Thymus (tissue), 11 donors: Measurements from ENCODE around the gene PREX1. TPM values are rescaled to one million over a fixed set of nuclear protein-coding genes. Genes with fewer than 3 reads are reported as not detected.
"Not testable (repeated sequence)": the region's sequence is repeated elsewhere in the genome, so short reads cannot be mapped to it uniquely, and the experiment has no call there.

ENCODE experiments used
- DNase-seq, 9 donors: peaks; one replicate each; pipeline ENCODE4 v3.0.0-alpha.2; 2013; ENCODE audit warnings: low spot score in 9 of 9, low read depth in 6 of 9, missing footprints in 1 of 9
- H3K27ac ChIP-seq, 2 donors: one replicate each; pipeline ENCODE4 v1.5.1; 2013; ENCODE audit warnings: control low read depth in 1 of 2, low read depth in 1 of 2, low read length in 1 of 2, mild to moderate bottlenecking in 1 of 2, moderate library complexity in 1 of 2
- H3K27me3 ChIP-seq, 2 donors: one replicate each; pipeline ENCODE4 v1.5.1; 2013; ENCODE audit warnings: low read length in 1 of 2; ENCODE audit not compliant: control insufficient read depth in 2 of 2, insufficient read depth in 1 of 2
- H3K36me3 ChIP-seq, 2 donors: one replicate each; pipeline ENCODE4 v1.5.1; 2013; ENCODE audit warnings: low read length in 1 of 2, mild to moderate bottlenecking in 1 of 2, moderate library complexity in 1 of 2; ENCODE audit not compliant: control insufficient read depth in 2 of 2, insufficient read depth in 2 of 2
- H3K4me1 ChIP-seq, 2 donors: one replicate each; pipeline ENCODE4 v1.5.1; 2013; ENCODE audit warnings: low read length in 2 of 2; ENCODE audit not compliant: control insufficient read depth in 2 of 2, insufficient read depth in 2 of 2
- H3K4me3 ChIP-seq, 2 donors: one replicate each; pipeline ENCODE4 v1.5.1; 2013; ENCODE audit warnings: low read length in 2 of 2, control low read depth in 1 of 2, mild to moderate bottlenecking in 1 of 2
- H3K9me3 ChIP-seq, 2 donors: one replicate each; pipeline ENCODE4 v1.5.1; 2013; ENCODE audit warnings: low read length in 1 of 2, mild to moderate bottlenecking in 1 of 2; ENCODE audit not compliant: control insufficient read depth in 2 of 2, insufficient read depth in 1 of 2
- WGBS: extraction: QIAGEN DNeasy Blood & Tissue Kit; methylation state at CpG from one replicate; pipeline ENCODE4 v1.1.7; 2013; 5-methylcytosine and 5-hydroxymethylcytosine counted together
- polyA plus RNA-seq: library from polyadenylated mRNA; stranded (reverse); fragments of 200-250 nt; gene quantifications from one replicate; pipeline ENCODE4 v1.2.3, GENCODE V29; 2013
- total RNA-seq: library from RNA; stranded (reverse); fragments of 120-200 nt; gene quantifications from one replicate; pipeline ENCODE4 v1.2.4, GENCODE V29; 2013
- donor health status: healthy.

PREX1 gene
- total and polyA plus RNA-seq, 2 donors, result 12.5 to 19.8 TPM

GRCh38 chr20:48849779-48850178 is 22.0 kb upstream of the PREX1 start:
- Histone ChIP-seq H3K9me3 (no peaks in the 10 kb centered on the region), H3K36me3 (no peaks in the 10 kb centered on the region), H3K4me3 (no peak overlapping the region), H3K4me1 (peaks cover 0 to 4% of the 10 kb centered on the region in 2 donors), H3K27me3 (no peaks in the 10 kb centered on the region), H3K27ac (no peak overlapping the region)
- no peak for DNase-seq

DNA sequence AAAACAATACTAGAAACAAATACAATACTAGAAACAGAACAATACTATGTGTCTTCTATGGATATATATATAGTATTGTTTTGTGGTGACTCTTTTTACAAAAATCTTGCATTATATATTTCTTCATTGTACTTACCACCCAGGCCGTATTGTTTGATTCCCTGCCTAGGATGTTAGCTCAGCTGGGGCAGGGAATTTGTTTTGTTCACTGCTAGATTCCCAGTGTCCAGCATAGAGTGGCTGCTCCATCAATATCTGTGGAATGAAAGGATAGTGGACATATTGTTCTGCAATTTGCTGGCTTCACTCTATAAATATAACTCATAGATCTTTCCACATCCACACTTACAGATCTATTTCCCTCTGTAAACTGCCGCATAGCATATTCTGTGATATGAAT is 21.5 kb upstream of the PREX1 start:
- no peak for DNase-seq
- Histone ChIP-seq H3K27me3 (no peaks in the 10 kb centered on the region), H3K36me3 (no peaks in the 10 kb centered on the region), H3K4me1 (peaks cover 0 to 4% of the 10 kb centered on the region in 2 donors), H3K27ac (no peak overlapping the region), H3K9me3 (no peaks in the 10 kb centered on the region), H3K4me3 (no peak overlapping the region)
- WGBS, result 96% methylated on average over 2 of the region's 2 CpGs

- H3K27me3 ChIP-seq, result no peaks in the 10 kb centered on the region
- no peak overlapping the region for H3K4me3 ChIP-seq
- WGBS, result 85% methylated on average over 5 of the region's 5 CpGs
- no peaks in the 10 kb centered on the region for H3K9me3 ChIP-seq
- no peak for DNase-seq
- peaks cover 0 to 4% of the 10 kb centered on the region in 2 donors for H3K4me1 ChIP-seq
- no peaks in the 10 kb centered on the region for H3K36me3 ChIP-seq
- H3K27ac ChIP-seq, result no peak overlapping the region
These were observed 19.9 kb upstream of the PREX1 start for GRCh38 chr20:48847498-48848205.

DNA sequence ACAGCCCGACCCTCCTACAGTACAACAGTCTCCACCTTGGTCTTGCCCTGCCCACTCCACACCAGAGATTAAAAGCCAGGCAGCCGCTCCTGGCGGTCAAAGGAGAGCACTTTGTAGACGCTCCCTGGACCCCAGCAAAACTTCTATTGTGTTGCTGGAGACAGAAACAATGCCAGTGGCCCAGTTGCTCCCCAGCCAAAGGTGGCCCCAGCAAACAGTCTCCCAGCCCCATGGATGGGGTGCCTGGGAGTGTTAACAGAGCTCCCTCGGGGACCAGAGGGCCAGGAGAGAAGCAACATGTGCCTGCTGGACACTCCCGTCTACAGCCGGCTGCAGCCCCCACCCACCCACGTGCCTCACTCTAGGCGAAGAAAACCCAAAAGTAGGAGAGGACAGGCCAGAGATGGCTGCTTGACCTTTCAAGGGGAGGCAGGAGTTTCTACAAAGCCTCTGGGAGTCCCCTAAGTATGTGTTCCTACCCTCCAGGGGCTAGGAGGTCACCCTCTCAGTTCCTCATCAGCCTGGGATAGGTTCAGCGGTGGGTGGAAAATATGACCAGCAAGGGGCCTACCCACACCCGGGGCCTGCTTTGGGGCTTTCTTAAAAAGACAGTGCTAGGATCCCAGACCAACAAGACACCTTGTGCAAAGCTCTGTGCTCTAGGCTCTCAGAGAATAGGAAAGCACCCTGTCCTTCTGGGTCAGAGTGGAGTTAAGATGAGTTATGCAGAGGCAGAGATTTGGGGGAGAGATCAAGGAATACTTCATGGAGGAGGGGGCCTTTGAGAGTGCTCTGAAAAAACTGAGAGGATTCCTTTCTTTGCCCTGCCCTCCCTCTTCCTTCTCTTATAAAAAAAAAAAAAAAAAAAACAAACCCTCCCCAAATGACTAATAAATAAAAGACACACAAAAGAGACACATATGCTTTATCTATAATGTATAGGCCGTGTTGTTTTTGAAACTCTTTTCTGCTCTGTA is 19.0 kb upstream of the PREX1 start:
- WGBS, result 82% methylated on average over 12 of the region's 12 CpGs
- DNase-seq, result peak in 1 of 9 donors; percentile 37
- no peaks in the 10 kb centered on the region for H3K27me3 ChIP-seq

DNA sequence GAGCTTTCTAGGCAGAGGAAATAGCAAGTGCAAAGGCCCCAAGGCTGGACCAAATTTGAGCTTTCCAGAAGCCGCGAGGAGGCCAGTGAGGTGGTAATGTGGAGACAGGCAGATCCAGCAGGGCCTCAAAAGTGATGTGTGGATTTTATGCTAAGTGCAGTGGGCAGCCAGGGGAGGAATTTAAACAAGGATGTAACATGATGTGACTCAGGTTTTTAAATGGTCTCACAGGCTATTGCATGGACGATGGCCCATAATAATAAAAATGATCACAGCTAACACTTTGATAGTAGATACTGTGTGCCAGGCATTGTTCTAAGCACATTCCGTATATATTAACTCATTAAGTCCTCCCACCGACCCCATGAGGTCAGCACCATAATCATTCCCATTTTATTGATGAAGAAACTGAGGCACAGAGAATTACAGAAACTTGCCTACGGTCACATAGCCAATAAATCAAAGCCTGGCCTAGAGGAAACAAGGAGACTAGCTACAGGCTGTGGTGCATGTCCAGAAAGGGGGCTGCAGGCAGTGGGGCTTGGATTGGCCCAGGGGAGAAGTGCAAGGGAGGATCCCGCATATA is 18.0 kb upstream of the PREX1 start:
- WGBS, result 98% methylated on average over 7 of the region's 7 CpGs
- no peaks in the 10 kb centered on the region for H3K27me3 ChIP-seq

More for the DNA sequence above, 19.0 kb upstream of the PREX1 start:
- H3K9me3 ChIP-seq, result no peaks in the 10 kb centered on the region
- no peak overlapping the region for H3K27ac ChIP-seq
- peaks cover 0 to 4% of the 10 kb centered on the region in 2 donors for H3K4me1 ChIP-seq
- no peak overlapping the region for H3K4me3 ChIP-seq
- H3K36me3 ChIP-seq, result no peaks in the 10 kb centered on the region

DNA sequence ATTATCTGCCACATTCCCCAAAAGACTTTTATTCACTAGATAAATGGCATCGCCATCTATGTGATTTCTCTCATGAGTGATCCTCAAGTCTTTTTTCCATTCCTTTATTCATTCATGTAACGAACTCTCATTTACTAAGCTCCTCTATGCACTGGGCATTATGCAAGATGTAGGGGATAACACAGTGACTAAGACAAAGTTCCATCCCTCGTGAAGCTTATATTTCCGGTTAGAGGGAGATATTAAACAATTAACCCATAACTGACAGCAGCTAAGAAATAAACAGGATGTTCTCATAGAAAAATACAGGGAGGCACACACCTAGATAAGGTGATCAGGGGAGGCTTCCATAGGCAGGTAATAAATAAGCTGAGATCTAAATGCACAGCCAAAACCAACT is 17.2 kb upstream of the PREX1 start:
- no peaks in the 10 kb centered on the region for H3K27me3 ChIP-seq

More for the DNA sequence above, 18.0 kb upstream of the PREX1 start:
- Histone ChIP-seq H3K9me3 (no peaks in the 10 kb centered on the region), H3K4me3 (no peak overlapping the region), H3K4me1 (peaks cover 0 to 4% of the 10 kb centered on the region in 2 donors), H3K36me3 (no peaks in the 10 kb centered on the region), H3K27ac (no peak overlapping the region)
- DNase-seq, result no peak

DNA sequence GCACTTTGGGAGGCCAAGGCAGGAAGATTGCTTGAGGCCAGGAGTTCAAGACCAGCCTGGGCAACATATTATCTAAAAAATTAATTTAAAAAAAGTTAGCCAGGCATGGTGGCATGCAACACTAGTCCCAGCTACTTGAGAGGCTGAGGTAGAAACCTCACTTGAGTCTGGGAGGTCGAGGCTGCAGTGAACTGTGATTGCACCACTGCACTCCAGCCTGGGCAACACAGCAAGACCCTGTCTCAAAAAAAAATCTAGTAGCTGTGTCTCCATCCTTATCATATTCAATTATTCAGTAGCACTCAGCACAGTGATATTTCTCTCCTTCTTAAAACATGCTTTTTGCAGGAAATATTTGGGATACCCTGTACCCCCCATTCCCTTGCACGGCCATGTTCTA is 16.1 kb upstream of the PREX1 start:
- WGBS, result 96% methylated on average over 2 of the region's 2 CpGs
- not testable (repeated sequence) for H3K36me3 ChIP-seq, H3K9me3 ChIP-seq, H3K4me1 ChIP-seq, H3K27me3 ChIP-seq, DNase-seq, H3K27ac ChIP-seq, H3K4me3 ChIP-seq

More for the DNA sequence above, 17.2 kb upstream of the PREX1 start:
- 90% methylated on average over 4 of the region's 4 CpGs for WGBS
- Histone ChIP-seq H3K9me3 (no peaks in the 10 kb centered on the region), H3K27ac (no peak overlapping the region), H3K4me3 (no peak overlapping the region), H3K36me3 (no peaks in the 10 kb centered on the region), H3K4me1 (peaks cover 0 to 4% of the 10 kb centered on the region in 2 donors)
- no peak for DNase-seq

DNA sequence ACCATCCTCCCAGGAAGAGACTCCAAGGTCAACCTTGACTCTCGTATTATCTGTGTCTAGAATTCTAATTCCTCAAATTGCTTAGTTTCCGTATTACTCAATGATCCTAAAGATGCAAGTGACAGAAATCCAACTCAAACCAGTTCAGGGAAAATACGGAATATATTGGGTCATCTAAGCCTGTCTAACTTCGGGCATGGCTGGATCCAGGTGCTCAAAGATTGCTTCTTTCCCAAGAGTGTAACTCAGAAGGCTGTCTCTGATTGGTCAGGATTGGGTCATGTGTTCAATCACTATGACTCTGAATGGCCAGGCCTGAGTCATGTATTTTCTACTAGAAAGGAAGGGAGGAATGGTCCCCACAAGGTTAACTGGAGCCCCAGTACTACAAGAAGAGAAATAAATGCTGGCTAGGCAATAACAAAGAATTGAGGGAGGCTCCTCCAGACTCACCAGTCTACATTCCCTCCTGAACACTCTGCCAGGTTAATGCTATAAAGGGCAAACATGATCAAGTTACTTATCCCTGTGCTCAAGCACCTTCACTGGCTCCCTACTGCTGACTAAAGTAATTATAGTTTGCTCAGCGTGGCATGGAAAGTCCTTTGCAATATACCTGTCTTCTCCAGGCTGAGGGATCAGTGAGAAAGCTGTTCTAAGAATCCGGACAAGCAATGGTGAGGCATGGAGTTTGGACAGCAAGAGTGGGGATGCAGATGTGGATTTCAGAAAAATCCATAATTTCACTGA is 15.4 kb upstream of the PREX1 start:
- no peak overlapping the region for H3K27ac ChIP-seq
- H3K9me3 ChIP-seq, result no peaks in the 10 kb centered on the region
- H3K27me3 ChIP-seq, result no peaks in the 10 kb centered on the region
- no peak overlapping the region for H3K4me3 ChIP-seq
- H3K36me3 ChIP-seq, result no peaks in the 10 kb centered on the region
- 85% methylated on average over 6 of the region's 6 CpGs for WGBS
- no peak for DNase-seq
- H3K4me1 ChIP-seq, result peaks cover 0 to 4% of the 10 kb centered on the region in 2 donors
